Tongue (tissue), 2 donors: ENCODE results near the gene SPIN1. TPM values are rescaled to one million over a fixed set of nuclear protein-coding genes. Genes with fewer than 3 reads are reported as not detected.
"Not testable (repeated sequence)": the region's sequence is repeated elsewhere in the genome, so short reads cannot be mapped to it uniquely, and the experiment has no call there.

ENCODE experiments used
- DNase-seq: peaks from one replicate; pipeline ENCODE4 v3.0.0-alpha.2; 2015
- total RNA-seq: library from RNA; depleted of rRNA; stranded (reverse); fragments of >200 nt; gene quantifications from one replicate; pipeline ENCODE4 v1.2.3, GENCODE V29; 2014

Gene SPIN1
- 111 TPM for total RNA-seq

DNA sequence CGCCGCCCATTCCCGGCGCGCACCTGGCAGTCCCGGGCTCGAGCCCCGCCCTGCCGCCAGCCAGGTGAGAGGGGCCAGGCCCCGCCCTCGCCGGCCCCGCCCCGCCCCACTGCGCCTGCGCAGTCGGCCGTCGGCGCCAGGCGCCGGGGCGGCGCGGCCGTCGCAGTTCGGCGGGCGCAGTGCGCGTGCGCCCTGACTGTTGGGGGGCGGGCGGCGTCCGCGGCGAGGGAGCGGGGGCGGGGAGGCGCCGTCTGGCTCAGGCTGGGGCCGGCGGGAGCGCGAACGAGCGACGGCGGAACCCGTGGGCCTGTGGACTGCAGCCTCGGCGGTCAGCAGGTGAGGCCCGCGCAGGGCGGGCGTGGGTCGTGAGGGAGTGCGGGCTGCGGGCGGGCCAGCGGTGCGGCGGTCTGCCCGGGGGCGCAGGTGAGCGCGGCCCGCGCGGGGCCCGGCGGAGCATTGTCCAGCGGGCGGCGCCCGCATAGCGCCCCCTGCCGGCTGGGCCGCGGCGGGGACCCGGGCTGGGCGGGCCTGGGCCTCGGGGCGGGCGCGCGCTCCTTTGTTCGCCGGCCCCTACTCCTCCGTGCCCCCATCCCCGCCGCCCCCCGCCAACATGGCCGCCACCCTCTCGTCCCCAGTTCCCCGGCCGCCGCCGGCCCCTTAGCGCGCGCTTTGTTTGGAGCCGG, at the start of gene SPIN1:
TSS of gene SPIN1 (plus strand) at position 242 of the 683 bp plus-strand sequence. CDS start 38,096 bp downstream, outside the sequence.
- peak; percentile 93 for DNase-seq

DNA sequence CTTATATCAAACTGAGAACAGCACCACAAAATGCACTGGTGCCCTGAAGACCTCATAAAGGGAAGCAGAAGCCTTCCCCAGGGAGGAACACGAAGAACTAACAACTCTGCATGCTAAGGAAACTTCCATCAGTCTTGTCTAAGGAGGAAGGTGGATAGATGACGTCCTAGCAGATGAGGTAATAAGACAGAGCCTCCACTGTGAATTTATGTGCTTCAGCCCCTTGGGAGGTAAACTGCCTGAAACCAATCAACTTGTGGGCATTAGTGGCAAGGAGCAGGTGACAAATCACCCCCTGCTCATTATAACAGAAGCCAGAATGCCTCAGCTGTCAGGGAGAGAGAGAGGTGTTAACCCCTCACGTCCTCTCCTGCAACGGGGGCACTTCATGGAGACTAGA, 48.9 kb upstream of the SPIN1 start:
- peak; percentile 17 for DNase-seq

- DNase-seq = no peak
These were observed 46.0 kb upstream of the SPIN1 start for GRCh38 chr9:88342246-88342645.

DNA sequence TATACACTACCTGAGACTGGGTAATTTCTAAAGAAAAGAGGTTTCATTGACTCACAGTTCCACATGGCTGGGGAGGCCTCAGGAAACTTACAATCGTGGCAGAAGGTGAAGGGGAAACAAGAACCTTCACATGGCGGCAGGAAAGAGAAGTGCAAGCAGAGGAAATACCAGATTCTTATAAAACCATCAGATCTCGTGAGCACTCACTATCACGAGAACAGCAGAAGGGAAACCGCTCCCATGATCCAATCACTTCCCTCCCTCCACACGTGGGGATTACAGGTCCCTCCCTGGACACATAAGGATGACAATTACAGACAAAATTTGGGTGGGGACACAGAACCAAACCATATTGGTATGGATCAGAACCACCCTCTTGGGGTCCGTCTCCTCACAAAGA, 44.2 kb upstream of the SPIN1 start:
- no peak for DNase-seq

DNA sequence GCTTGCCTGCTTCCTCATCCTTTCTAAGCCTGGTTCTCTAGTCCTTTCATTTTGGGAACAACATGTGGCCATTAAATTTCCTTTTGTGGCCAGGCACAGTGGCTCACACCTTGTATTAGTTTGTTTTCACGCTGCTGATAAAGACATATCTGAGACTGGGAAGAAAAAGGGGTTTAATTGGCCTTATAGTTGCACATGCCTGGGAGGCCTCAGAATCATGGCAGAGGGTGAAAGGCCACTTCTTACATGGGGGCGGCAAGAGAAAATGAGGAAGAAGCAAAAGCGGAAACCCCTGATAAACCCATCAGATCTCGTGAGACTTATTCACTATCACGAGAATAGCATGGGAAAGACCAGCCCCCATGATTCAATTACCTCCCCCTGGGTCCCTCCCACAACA, 37.9 kb upstream of the SPIN1 start:
- not testable (repeated sequence) for DNase-seq

DNA sequence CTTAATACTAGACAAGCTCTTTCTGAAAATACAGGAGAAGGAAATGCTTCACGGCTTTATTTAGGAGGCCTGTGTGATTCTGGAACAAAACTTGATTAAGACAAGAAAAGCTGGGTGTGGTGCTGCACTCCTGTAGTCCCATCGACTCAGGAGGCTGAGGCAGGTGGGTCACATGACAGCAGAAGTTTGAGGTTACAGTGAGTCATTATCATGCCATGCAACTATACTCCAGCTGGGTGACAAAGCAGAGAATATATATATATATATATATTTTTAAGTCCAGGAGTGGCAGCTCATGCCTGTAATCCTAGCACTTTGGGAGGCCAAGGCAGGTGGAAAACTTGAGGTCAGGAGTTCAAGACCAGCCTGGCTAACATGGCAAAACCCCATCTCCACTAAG, 33.1 kb upstream of the SPIN1 start:
- no peak for DNase-seq

GRCh38 chr9:88357250-88357649, 31.0 kb upstream of the SPIN1 start:
- DNase-seq = not testable (repeated sequence)

DNA sequence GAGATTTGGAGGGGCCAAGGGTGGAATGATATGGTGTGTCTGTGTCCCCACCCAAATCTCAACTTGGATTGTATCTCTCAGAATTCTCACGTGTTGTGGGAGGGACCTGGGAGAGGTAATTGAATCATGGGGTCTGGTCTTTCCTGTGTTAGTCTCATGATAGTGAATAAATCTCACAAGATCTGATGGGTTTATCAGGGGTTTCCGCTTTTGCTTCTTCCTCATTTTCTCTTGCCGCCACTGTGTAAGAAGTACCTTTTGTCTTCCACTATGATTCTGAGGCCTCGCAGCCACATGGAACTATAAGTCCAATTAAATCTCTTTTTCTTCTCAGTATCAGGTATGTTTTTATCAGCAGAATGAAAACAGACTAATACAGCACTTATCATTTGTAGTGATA, 29.5 kb upstream of the SPIN1 start:
- no peak for DNase-seq

DNA sequence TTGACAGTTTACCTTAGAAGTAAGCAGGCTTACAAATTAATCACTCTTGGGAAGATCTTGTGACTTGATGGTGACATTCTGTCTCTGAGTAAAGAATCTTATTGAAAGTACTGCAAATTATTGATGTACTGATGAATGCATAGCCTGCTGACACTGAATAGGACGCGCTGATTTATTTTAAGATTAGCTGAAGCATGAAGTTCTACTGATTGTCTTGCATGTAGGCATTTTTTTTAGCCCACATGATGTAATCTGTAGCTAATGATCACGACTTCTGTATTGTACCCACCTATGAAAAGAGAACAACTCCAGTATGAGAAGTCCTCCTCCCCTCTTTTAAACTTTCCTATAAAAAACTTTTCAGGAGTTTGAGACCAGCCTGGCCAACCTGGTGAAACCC, 28.3 kb upstream of the SPIN1 start:
- DNase-seq = no peak

- DNase-seq = no peak
These were observed 25.6 kb upstream of the SPIN1 start for GRCh38 chr9:88362681-88363080.

DNA sequence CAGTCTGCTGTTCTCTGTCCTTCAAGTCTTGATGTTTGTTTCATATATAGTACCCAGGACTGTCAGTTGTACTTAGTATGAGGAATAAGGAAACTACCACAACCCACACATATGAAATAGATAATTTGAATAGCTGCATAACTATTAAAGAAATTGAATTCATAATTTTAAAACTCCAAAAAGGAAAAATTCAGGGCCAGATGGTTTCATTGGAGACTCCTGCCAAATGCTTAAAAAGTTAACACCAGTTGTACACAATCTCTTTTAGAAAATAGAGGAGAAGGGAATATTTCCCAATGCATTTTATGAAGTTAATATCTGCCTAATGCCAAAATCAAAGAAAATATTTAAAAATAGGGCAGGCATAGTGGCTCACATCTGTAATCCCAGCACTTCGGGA, 24.6 kb upstream of the SPIN1 start:
- DNase-seq = no peak

DNA sequence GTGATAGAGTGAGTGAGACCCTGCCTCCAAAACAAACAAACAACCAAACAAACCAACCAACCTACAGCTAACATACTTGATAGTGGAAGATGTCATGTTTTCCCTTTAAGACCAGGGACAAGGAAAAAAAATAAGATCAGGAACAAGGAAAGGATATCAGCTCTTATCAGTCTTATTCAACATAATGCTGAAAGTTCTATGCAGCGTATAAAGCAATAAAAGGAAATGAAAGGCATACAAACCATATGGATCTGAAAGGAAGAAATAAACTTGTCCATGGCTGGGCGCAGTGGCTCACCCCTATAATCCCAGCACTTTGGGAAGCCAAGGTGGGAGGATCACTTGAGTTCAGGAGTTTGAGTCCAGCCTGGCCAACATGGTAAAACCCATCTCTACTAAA, 23.5 kb upstream of the SPIN1 start:
- DNase-seq = no peak

DNA sequence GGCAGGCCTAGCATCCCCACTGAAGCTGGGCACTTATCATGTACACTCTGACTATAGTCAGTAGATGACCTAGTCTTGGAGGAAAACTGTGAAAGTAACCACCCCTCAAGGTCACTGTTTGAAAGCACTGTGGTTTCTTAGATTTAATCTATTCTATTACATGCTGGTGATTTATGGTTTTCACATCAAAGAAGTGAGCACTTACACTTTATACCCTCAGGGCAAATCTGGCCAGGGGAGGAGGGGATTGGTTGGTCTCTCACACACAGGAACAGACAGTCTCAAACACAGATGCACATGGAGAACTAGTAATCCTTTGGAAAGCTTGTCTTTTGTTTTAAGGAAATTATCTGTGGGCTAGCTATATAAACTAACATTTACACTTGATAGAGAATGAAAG, 17.9 kb upstream of the SPIN1 start:
- no peak for DNase-seq

- no peak for DNase-seq
These were observed 16.1 kb upstream of the SPIN1 start for GRCh38 chr9:88372103-88372654.

GRCh38 chr9:88373045-88373444, 15.2 kb upstream of the SPIN1 start:
- no peak for DNase-seq

- DNase-seq = no peak
These were observed 9.9 kb upstream of the SPIN1 start for GRCh38 chr9:88378317-88378716.

DNA sequence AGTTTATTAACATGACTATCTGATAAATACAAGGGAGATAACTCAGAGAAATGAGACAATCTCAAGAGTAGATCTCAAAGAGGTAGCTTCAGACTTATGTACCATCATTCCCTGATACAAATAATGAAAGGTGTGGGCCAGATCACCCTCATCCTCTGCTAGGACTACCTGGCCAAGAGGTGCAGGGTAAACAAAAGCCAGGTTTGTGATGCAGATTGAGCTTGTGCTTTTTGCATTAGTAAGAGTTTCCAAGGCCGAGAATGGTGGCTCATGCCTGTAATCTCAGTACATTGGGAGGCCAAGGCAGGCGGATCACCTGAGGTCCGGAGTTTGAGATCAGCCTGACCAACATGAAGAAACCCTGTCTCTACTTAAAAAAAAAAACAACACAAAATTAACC, 8.9 kb upstream of the SPIN1 start:
- DNase-seq = no peak

GRCh38 chr9:88380118-88380517, 8.1 kb upstream of the SPIN1 start:
- DNase-seq = no peak

DNA sequence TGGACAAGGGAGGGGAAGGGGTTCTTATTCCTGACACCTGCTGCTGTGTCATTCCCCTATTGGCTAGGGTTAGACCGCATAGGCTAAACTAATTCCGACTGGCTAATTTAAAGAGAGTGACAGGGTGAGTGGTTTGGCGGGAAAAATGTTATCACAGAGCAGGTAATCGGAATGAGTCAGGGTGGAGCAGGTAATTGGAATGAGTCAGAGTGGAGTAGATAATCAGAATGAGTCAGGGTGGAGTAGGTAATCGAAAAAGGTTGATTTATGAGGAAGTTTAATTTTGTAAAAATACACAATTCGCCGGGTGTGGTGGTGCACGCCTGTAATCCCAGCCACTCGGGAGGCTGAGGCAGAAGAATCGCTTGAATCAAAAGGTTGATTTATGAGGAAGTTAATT, 6.9 kb upstream of the SPIN1 start:
- DNase-seq = not testable (repeated sequence)

DNA sequence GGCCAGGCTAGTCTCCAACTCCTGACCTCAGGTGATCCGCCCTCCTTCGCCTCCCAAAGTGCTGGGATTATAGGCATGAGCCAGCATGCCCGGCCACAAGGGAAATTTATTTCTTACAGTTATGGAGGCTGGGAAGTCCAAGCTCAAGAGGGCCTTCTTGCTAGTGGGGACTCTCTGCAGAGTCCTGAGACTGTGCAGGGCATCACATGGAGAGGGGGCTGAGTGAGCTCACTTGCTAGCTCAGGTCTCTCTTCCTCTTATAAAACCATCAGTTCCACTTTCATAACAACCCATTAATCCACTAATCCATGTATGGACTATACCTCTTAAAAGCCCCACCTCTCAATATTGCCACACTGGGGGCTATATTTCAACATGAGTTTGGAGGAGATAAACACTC, 5.1 kb upstream of the SPIN1 start:
- DNase-seq = no peak

DNA sequence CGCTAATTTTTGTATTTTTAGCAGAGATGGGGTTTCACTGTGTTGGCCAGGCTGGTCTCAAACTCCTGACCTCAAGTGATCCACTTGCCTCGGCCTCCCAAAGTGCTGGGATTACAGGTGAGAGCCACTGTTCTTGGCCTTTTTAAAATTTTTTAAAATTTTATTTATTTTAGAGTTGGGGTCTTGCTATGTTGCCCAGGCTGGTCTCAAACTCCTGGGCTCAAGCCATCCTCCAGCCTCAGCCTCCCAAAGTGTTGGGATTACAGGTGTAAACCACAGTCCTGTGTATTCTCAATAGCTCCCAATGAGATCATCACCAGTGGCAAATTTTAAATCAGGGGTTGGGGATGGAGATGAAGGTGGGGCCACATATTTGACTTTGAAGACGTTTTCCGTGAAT, 2.1 kb upstream of the SPIN1 start:
- DNase-seq = not testable (repeated sequence)

DNA sequence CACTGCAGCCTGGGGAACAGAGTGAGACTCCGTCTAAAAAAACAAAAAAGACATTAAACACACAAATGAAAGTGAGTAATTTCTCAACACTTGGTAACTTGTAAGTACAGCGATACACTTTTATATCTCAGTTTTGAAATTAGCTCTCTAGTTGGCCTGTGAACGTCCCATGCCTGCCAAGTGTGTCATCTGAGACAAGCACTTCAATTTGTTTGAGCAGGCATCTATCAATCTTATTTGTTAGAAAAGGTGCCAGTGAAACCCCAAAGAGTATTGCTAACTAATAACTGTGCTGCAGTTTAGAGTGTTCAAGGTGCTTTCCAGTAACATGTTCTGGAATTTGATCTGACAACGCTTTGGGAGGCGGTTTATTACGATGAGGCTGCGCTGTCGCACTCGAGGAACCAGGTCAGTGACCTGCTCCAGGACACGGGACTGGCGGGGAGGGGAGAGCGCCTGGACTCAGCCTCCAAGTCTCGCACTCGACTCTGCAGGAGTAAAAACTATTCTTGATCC, 1.1 kb upstream of the SPIN1 start:
- peak; percentile 41 for DNase-seq

DNA sequence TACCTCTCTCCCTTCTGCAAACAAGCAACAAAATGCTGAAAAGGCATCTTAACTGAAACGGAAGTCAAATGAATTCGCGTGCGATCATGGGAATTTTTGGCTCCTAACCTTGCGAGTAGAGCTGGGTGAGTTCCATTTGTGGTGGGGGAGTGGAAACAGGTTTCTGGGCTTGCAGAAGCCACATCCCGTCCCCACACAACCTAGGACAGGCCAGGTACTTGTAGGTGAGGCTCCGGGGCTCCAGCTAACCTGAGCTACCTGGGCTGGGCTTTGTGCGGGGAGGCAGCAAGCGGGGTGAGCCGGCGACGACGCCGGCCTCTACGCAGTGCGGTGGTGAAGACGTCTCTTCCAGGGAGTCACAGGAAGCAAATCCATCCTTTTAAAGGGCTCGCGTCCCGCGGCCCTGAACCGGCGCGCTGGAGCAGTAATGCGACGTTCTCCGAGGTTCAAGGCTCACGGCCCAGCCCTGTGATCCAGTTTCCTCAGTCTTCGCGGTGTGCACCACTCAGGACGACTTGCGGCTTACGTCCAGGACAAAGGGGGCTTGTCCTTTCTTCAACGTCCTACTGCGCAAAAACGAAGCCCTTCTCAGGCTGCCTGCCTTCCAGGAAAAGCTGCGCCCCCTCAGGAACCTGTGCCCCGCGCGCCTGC, 567 bp upstream of the SPIN1 start:
- DNase-seq = peak; percentile 71
